Cardiac fibroblast (primary cell): ENCODE measurements around the gene HDHD3.

Source experiments
- DNase-seq, 2 donors: peaks; one replicate each; pipeline versions ENCODE4 v3.0.0 to v3.0.0-alpha.2; 2010; ENCODE audit warnings: low read depth in 2 of 2
- H3K4me3 ChIP-seq, 2 donors: replicated peaks in 1 of 2; 1 replicate in 1 of 2; 2 replicates in 1 of 2; pipeline ENCODE4 v1.5.1; 2011; ENCODE audit warnings: low read depth in 2 of 2, low read length in 2 of 2, mild to moderate bottlenecking in 2 of 2, moderate library complexity in 1 of 2
- CTCF ChIP-seq: IDR thresholded peaks from one replicate; pipeline ENCODE4 v1.5.1; 2011; ENCODE audit warnings: low read depth, mild to moderate bottlenecking, low read length, inconsistent platforms

The HDHD3 gene, protein sequence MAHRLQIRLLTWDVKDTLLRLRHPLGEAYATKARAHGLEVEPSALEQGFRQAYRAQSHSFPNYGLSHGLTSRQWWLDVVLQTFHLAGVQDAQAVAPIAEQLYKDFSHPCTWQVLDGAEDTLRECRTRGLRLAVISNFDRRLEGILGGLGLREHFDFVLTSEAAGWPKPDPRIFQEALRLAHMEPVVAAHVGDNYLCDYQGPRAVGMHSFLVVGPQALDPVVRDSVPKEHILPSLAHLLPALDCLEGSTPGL

DNA sequence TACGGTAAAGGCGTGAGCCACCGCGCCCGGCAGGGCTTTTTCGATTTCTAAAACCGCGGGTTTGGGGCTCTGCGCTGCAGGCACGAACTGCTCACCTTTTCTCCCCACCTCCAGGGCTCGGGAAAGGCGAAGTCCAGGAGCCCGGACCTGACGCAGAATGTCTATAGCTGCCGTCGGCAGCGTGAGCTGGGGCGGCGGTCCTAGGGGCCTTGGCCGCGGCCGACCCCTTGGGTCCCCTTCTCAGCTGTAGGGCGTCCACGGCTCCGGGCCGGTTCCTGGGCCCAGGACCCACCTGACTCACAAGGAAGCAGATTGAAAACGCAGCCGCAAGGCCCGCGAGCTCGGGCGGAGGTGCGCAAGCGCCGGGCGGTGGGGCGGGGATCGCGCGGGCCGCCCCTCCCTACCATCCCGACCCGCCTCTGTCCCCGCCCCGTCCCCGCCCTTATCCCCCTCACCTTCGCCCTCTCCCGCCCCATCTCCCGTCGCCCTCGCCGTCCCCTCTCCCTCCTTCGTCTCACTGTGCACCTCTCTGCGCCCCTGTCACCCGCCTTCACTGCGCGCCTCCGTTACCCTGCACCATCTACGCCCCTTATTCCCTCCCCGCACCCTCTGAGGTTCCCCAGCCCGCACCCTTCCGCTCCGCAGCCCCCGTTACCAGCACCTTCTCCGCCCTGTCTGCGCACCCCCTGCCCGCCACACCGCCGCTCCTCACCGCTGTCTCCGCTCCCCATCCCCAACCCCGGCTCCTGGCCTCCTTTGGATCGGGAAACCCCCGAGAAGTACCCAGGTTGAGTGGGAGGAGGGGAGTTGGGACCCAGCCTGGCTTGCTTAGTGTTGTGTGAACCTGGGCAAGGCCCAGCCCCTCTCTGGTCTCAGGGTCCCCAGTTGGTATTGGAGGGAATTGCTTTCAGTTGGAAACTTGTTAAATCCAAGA lies at the start of gene HDHD3:
HDHD3 (minus strand) TSS at position 353 of the 934 bp plus-strand sequence. CDS start 2,632 bp downstream, outside the sequence.
- H3K4me3 ChIP-seq = peak within 1 kb of the TSS; percentile 68 to 93
- peak; percentile 64 to 79 for DNase-seq
- no peak for TF ChIP-seq CTCF

DNA sequence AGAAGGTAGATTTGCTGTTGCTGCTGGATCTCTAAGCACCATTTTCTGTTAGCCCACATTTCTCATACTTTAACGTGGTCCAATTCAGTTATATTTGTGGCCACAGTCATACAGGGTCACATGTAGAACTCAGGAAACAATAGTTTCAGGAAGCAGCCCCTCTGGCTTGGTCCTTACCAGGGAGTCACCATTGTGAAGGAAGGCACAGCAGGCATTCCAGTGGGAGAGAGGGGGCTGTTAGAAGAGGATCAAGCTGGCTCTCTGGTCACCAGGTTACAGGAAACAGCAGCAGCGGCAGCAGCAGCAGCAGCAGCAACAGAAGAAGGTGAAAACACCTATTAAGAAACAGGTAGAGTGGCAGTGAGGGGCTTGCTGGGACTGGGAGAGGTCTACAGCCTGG lies 48.3 kb upstream of the HDHD3 start:
- H3K4me3 ChIP-seq = no peak overlapping the region
- no peak for TF ChIP-seq CTCF
- DNase-seq = no peak

- TF ChIP-seq CTCF = no peak
- no peak for DNase-seq
- no peak overlapping the region for H3K4me3 ChIP-seq
These were observed 44.9 kb upstream of the HDHD3 start for GRCh38 chr9:113421726-113422125.

DNA sequence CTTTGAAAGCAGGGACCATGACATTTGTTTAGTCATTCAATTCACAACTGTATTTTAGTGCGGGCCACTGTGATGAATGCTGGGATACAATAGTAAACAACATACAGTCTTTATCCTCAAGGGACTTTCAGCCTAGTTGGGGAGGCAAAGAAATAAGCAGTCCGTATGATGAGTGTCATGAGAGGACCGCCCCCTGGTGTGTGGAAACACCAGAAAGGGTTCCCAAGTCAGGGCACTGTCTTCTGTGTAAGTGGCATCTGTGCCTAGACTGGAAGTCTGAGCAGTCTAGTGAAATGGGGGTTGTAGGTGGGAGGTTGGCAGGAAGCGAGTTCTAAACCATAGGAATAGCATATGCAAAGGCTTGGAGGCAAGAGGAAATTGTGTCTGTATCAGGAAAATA lies 40.6 kb upstream of the HDHD3 start:
- no peak overlapping the region for H3K4me3 ChIP-seq
- peak in 1 of 2 donors; percentile 11 for DNase-seq
- TF ChIP-seq CTCF = no peak

GRCh38 chr9:113416149-113416721 lies 39.4 kb upstream of the HDHD3 start:
- H3K4me3 ChIP-seq = no peak overlapping the region
- no peak for DNase-seq
- TF ChIP-seq CTCF = no peak

DNA sequence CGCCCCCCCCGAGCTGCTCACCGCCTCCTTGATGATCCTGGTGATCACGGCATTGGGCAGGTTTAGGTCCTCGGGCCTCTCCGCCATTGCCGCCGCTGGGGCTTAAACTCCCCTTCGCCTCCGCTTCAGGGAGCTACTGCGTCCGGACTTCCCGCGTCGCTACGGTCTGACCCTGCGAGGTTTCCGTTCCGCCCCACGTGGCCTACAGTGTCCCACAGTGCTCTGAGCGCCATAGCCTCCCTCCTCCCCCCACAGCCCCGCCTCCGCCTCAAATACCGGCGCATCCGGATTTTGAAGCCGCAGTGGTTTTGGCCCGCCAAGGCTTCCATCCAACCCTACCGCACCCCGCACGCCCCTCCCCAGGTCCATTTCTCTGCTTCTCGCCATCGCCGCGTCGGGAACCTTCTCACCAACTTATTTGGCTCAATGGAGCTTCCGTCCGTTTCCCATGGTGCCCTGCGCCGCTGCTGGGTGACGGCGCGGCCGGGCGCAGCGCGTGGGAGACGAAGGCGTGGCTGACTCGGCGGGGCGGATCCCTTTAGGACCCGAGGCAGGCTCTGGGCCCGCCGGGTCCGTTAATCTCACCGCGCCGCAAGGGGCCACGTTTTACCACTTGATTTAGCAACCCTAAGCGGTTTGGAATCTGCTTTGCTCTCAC lies 33.5 kb upstream of the HDHD3 start, which contains the start of the genes C9orf43 and POLE3:
C9orf43 (plus strand) TSS at position 541 of the 658 bp plus-strand sequence. CDS start 2,747 bp downstream, outside the sequence.
POLE3 (minus strand) TSS at position 469 of the 658 bp plus-strand sequence; CDS start at position 87, 382 bp downstream.
- DNase-seq = peak; percentile 97
- no peak for TF ChIP-seq CTCF
- H3K4me3 ChIP-seq = peak within 1 kb of the TSS; percentile 87 to 96
